NCI-H2081 treated with DMSO at 0.1 percent for 48 hours (cell line): ENCODE data around the gene CAPN13.

ENCODE experiments used
- DNase-seq: peaks from one replicate; lab custom pipeline; 2025; lab: John Stamatoyannopoulos, UW

The CAPN13 gene

GRCh38 chr2:30764021-30764800 lies 43.0 kb downstream of the CAPN13 start:
- DNase-seq: no peak

GRCh38 chr2:30763151-30763660 lies 44.0 kb downstream of the CAPN13 start:
- no peak for DNase-seq

GRCh38 chr2:30761226-30761625 lies 46.0 kb downstream of the CAPN13 start:
- no peak for DNase-seq

- no peak for DNase-seq
Measured at GRCh38 chr2:30759481-30759880, 47.8 kb downstream of the CAPN13 start.

- DNase-seq: no peak
Measured at GRCh38 chr2:30758191-30758651, 49.0 kb downstream of the CAPN13 start.

- DNase-seq: no peak
Measured at GRCh38 chr2:30757749-30758148, 49.5 kb downstream of the CAPN13 start.

- no peak for DNase-seq
Measured at GRCh38 chr2:30756971-30757370, 50.3 kb downstream of the CAPN13 start.

- no peak for DNase-seq
Measured at GRCh38 chr2:30756051-30756719, 51.1 kb downstream of the CAPN13 start.

- DNase-seq: no peak
Measured at GRCh38 chr2:30753630-30754029, 53.6 kb downstream of the CAPN13 start.

GRCh38 chr2:30752811-30753210 lies 54.4 kb downstream of the CAPN13 start:
- no peak for DNase-seq

- no peak for DNase-seq
Measured at GRCh38 chr2:30747206-30747605, 60.0 kb downstream of the CAPN13 start.

GRCh38 chr2:30744823-30745222 lies 62.4 kb downstream of the CAPN13 start:
- DNase-seq: no peak

- no peak for DNase-seq
Measured at GRCh38 chr2:30741576-30741975, 65.7 kb downstream of the CAPN13 start.

- no peak for DNase-seq
Measured at GRCh38 chr2:30738141-30738911, 68.9 kb downstream of the CAPN13 start.

GRCh38 chr2:30737326-30737610 lies 70.0 kb downstream of the CAPN13 start:
- DNase-seq: no peak

GRCh38 chr2:30736461-30737325 lies 70.6 kb downstream of the CAPN13 start:
- no peak for DNase-seq

GRCh38 chr2:30733876-30734520 lies 73.2 kb downstream of the CAPN13 start:
- DNase-seq: no peak

GRCh38 chr2:30732876-30733275 lies 74.4 kb downstream of the CAPN13 start:
- DNase-seq: no peak

GRCh38 chr2:30732376-30732775 lies 74.9 kb downstream of the CAPN13 start:
- no peak for DNase-seq

- DNase-seq: no peak
Measured at GRCh38 chr2:30731706-30732105, 75.5 kb downstream of the CAPN13 start.
